Subcutaneous abdominal adipose tissue (tissue), 5 donors: ENCODE measurements around the gene MACROD2.

Experiments
- H3K27ac ChIP-seq: one replicate; pipeline ENCODE4 v1.7.0; 2013; ENCODE audit warnings: low read depth, mild to moderate bottlenecking, inconsistent platforms, low read length, moderate library complexity
- H3K27me3 ChIP-seq, 5 donors: one replicate each; pipeline ENCODE4 v1.7.0; 2013; ENCODE audit warnings: low read length in 5 of 5, inconsistent platforms in 1 of 5; ENCODE audit not compliant: control insufficient read depth in 5 of 5, insufficient read depth in 4 of 5
- H3K36me3 ChIP-seq, 5 donors: one replicate each; pipeline ENCODE4 v1.7.0; 2013; ENCODE audit warnings: low read length in 5 of 5; ENCODE audit not compliant: control insufficient read depth in 5 of 5, insufficient read depth in 5 of 5
- H3K4me1 ChIP-seq, 5 donors: one replicate each; pipeline ENCODE4 v1.7.0; 2013; ENCODE audit warnings: low read length in 5 of 5, mild to moderate bottlenecking in 3 of 5, moderate library complexity in 1 of 5; ENCODE audit not compliant: control insufficient read depth in 5 of 5, insufficient read depth in 5 of 5
- H3K4me3 ChIP-seq, 5 donors: one replicate each; pipeline ENCODE4 v1.7.0; 2013; ENCODE audit warnings: low read length in 5 of 5, low read depth in 1 of 5
- H3K9ac ChIP-seq, 5 donors: one replicate each; pipeline ENCODE4 v1.7.0; 2013; ENCODE audit warnings: low read length in 5 of 5, mild to moderate bottlenecking in 4 of 5, moderate library complexity in 3 of 5
- H3K9me3 ChIP-seq, 5 donors: one replicate each; pipeline ENCODE4 v1.7.0; 2013; ENCODE audit warnings: low read length in 5 of 5; ENCODE audit not compliant: control insufficient read depth in 5 of 5
- donor health status: healthy.
- donor health status: healthy.
- donor health status: healthy.
- donor health status: healthy.
- donor health status: healthy.

Gene MACROD2

GRCh38 chr20:14521016-14521415, 525.7 kb downstream of the MACROD2 start:
- no peak overlapping the region for H3K4me3 ChIP-seq
- no peaks in the 10 kb centered on the region for H3K4me1 ChIP-seq
- H3K9me3 ChIP-seq: no peaks in the 10 kb centered on the region
- no peak overlapping the region for H3K27ac ChIP-seq
- no peaks in the 10 kb centered on the region for H3K36me3 ChIP-seq
- no peak overlapping the region for H3K9ac ChIP-seq
- no peaks in the 10 kb centered on the region for H3K27me3 ChIP-seq

- no peak overlapping the region for H3K27ac ChIP-seq
- no peaks in the 10 kb centered on the region for H3K4me1 ChIP-seq
- H3K27me3 ChIP-seq: no peaks in the 10 kb centered on the region
- no peak overlapping the region for H3K9ac ChIP-seq
- H3K9me3 ChIP-seq: no peaks in the 10 kb centered on the region
- no peak overlapping the region for H3K4me3 ChIP-seq
- no peaks in the 10 kb centered on the region for H3K36me3 ChIP-seq
These were observed 526.1 kb downstream of the MACROD2 start for GRCh38 chr20:14521436-14521835.

GRCh38 chr20:14522595-14522994, 527.3 kb downstream of the MACROD2 start:
- Histone ChIP-seq H3K27ac (no peak overlapping the region), H3K9ac (no peak overlapping the region), H3K36me3 (no peaks in the 10 kb centered on the region), H3K9me3 (no peaks in the 10 kb centered on the region), H3K27me3 (no peaks in the 10 kb centered on the region), H3K4me1 (no peaks in the 10 kb centered on the region), H3K4me3 (no peak overlapping the region)

GRCh38 chr20:14523090-14523489, 527.8 kb downstream of the MACROD2 start:
- H3K36me3 ChIP-seq: no peaks in the 10 kb centered on the region
- no peaks in the 10 kb centered on the region for H3K27me3 ChIP-seq
- no peaks in the 10 kb centered on the region for H3K9me3 ChIP-seq
- no peaks in the 10 kb centered on the region for H3K4me1 ChIP-seq
- H3K27ac ChIP-seq: no peak overlapping the region
- no peak overlapping the region for H3K9ac ChIP-seq
- H3K4me3 ChIP-seq: no peak overlapping the region

GRCh38 chr20:14525426-14525825, 530.1 kb downstream of the MACROD2 start:
- Histone ChIP-seq H3K4me3 (no peak overlapping the region), H3K4me1 (no peaks in the 10 kb centered on the region), H3K9me3 (no peaks in the 10 kb centered on the region), H3K27ac (no peak overlapping the region), H3K27me3 (no peaks in the 10 kb centered on the region), H3K36me3 (no peaks in the 10 kb centered on the region), H3K9ac (no peak overlapping the region)

GRCh38 chr20:14526891-14527290, 531.6 kb downstream of the MACROD2 start:
- Histone ChIP-seq H3K27ac (no peak overlapping the region), H3K27me3 (no peaks in the 10 kb centered on the region), H3K4me1 (no peaks in the 10 kb centered on the region), H3K9me3 (no peaks in the 10 kb centered on the region), H3K4me3 (no peak overlapping the region), H3K36me3 (no peaks in the 10 kb centered on the region), H3K9ac (no peak overlapping the region)

GRCh38 chr20:14531786-14532185, 536.5 kb downstream of the MACROD2 start:
- Histone ChIP-seq H3K9me3 (no peaks in the 10 kb centered on the region), H3K9ac (no peak overlapping the region), H3K36me3 (no peaks in the 10 kb centered on the region), H3K27ac (no peak overlapping the region), H3K4me3 (no peak overlapping the region), H3K4me1 (no peaks in the 10 kb centered on the region), H3K27me3 (no peaks in the 10 kb centered on the region)

GRCh38 chr20:14536738-14537137, 541.4 kb downstream of the MACROD2 start:
- Histone ChIP-seq H3K4me3 (no peak overlapping the region), H3K36me3 (no peaks in the 10 kb centered on the region), H3K27me3 (no peaks in the 10 kb centered on the region), H3K9me3 (no peaks in the 10 kb centered on the region), H3K4me1 (no peaks in the 10 kb centered on the region), H3K27ac (no peak overlapping the region), H3K9ac (no peak overlapping the region)

- H3K27ac ChIP-seq: no peak overlapping the region
- no peak overlapping the region for H3K9ac ChIP-seq
- H3K27me3 ChIP-seq: no peaks in the 10 kb centered on the region
- H3K4me1 ChIP-seq: no peaks in the 10 kb centered on the region
- H3K36me3 ChIP-seq: no peaks in the 10 kb centered on the region
- H3K9me3 ChIP-seq: no peaks in the 10 kb centered on the region
- no peak overlapping the region for H3K4me3 ChIP-seq
These were observed 543.1 kb downstream of the MACROD2 start for GRCh38 chr20:14538433-14538832.

- Histone ChIP-seq H3K4me3 (no peak overlapping the region), H3K36me3 (no peaks in the 10 kb centered on the region), H3K27ac (no peak overlapping the region), H3K9ac (no peak overlapping the region), H3K27me3 (no peaks in the 10 kb centered on the region), H3K9me3 (peaks cover 0 to 3% (median 0%) of the 10 kb centered on the region in 5 donors), H3K4me1 (no peaks in the 10 kb centered on the region)
These were observed 547.7 kb downstream of the MACROD2 start for GRCh38 chr20:14543040-14543439.

- H3K4me1 ChIP-seq: no peaks in the 10 kb centered on the region
- no peak overlapping the region for H3K27ac ChIP-seq
- H3K27me3 ChIP-seq: no peaks in the 10 kb centered on the region
- no peak overlapping the region for H3K9ac ChIP-seq
- no peaks in the 10 kb centered on the region for H3K36me3 ChIP-seq
- peaks cover 0 to 3% (median 0%) of the 10 kb centered on the region in 5 donors for H3K9me3 ChIP-seq
- H3K4me3 ChIP-seq: no peak overlapping the region
These were observed 549.4 kb downstream of the MACROD2 start for GRCh38 chr20:14544688-14545087.
